HCT116 (cell line): ENCODE results near the gene CHTF8.

Experiments used
- CTCF ChIP-seq, 3 experiments: fragments of 200-600 bp in 1 of 3; sonication (generic) in 1 of 3; IDR thresholded peaks in 2 of 3; conservative IDR thresholded peaks in 1 of 3; 2 replicates each; pipeline ENCODE4 v1.5.1; 2012 to 2017; ENCODE audit warnings: low read depth in 2 of 3, low read length in 2 of 3, antibody characterized with exemption in 1 of 3, borderline replicate concordance in 1 of 3, control low read depth in 1 of 3, mild to moderate bottlenecking in 1 of 3, mixed read lengths in 1 of 3, mixed run types in 1 of 3, moderate library complexity in 1 of 3; ENCODE audit not compliant: insufficient read depth in 1 of 3
- EGR1 ChIP-seq: IDR thresholded peaks from 2 replicates; pipeline ENCODE4 v1.6.1; 2012; ENCODE audit warnings: low read depth
- POLR2A ChIP-seq: IDR thresholded peaks from 2 replicates; pipeline ENCODE4 v1.7.0; 2011; ENCODE audit warnings: borderline replicate concordance; ENCODE audit not compliant: insufficient read depth, insufficient read length; ENCODE audit errors: extremely low read depth
- REST ChIP-seq: IDR thresholded peaks from 2 replicates; pipeline ENCODE4 v1.6.1; 2012; ENCODE audit warnings: low read depth

- TF ChIP-seq CTCF (IDR thresholded peaks at IDR 0.05 in 2 of 3, conservative IDR thresholded peaks at IDR 0.05 in 1 of 3; ENCODE audit: borderline replicate concordance in 1 of 3, insufficient read depth in 1 of 3, low read depth in 2 of 3, low read length in 2 of 3), result no peak
- no peak for TF ChIP-seq REST
- TF ChIP-seq EGR1, result no peak
- TF ChIP-seq POLR2A, result no peak
Measured at GRCh38 chr16:69126221-69126620, 6.2 kb downstream of the CHTF8 start.
